Measurements from ENCODE around the gene SOD2.
"Not testable (repeated sequence)": the region's sequence is repeated elsewhere in the genome, so short reads cannot be mapped to it uniquely, and the experiment has no call there.

Gene SOD2

GRCh38 chr6:159681191-159681880 lies 11.7 kb downstream of the SOD2 start:
- DNase-seq: no peak

- no peak for DNase-seq
These were observed 12.9 kb downstream of the SOD2 start for GRCh38 chr6:159680104-159680503.

- DNase-seq: no peak
These were observed 13.7 kb downstream of the SOD2 start for GRCh38 chr6:159679091-159680077.

- DNase-seq: no peak
These were observed 14.5 kb downstream of the SOD2 start for GRCh38 chr6:159678574-159678973.

- DNase-seq: no peak
These were observed 15.4 kb downstream of the SOD2 start for GRCh38 chr6:159677506-159678165.

- no peak for DNase-seq
These were observed 16.0 kb downstream of the SOD2 start for GRCh38 chr6:159676890-159677505.

GRCh38 chr6:159676236-159676635 lies 16.8 kb downstream of the SOD2 start:
- DNase-seq: not testable (repeated sequence)

GRCh38 chr6:159665868-159666635 lies 27.0 kb downstream of the SOD2 start:
- DNase-seq: no peak

GRCh38 chr6:159663368-159663889 lies 29.6 kb downstream of the SOD2 start:
- DNase-seq: not testable (repeated sequence)

- not testable (repeated sequence) for DNase-seq
These were observed 31.1 kb downstream of the SOD2 start for GRCh38 chr6:159661977-159662376.

GRCh38 chr6:159655409-159655988 lies 37.5 kb downstream of the SOD2 start:
- DNase-seq: no peak

- no peak for DNase-seq
These were observed 38.5 kb downstream of the SOD2 start for GRCh38 chr6:159654483-159655098.

- DNase-seq: no peak
These were observed 42.7 kb downstream of the SOD2 start for GRCh38 chr6:159650314-159650713.

- no peak for DNase-seq
These were observed 43.6 kb downstream of the SOD2 start for GRCh38 chr6:159649441-159649840.

- no peak for DNase-seq
These were observed 46.3 kb downstream of the SOD2 start for GRCh38 chr6:159646733-159647132.

- DNase-seq: no peak
These were observed 46.9 kb downstream of the SOD2 start for GRCh38 chr6:159646116-159646515.

- no peak for DNase-seq
These were observed 47.4 kb downstream of the SOD2 start for GRCh38 chr6:159645640-159646039.

Data from activated T-cell treated with anti-CD3 and anti-CD28 coated beads for 4 hours (primary cell).